Mesendoderm (in vitro differentiated cells): ENCODE data around the gene RAB3C.

ENCODE experiments used
- DNase-seq: peaks from one replicate; pipeline ENCODE4 v3.0.0; 2013
- H2AK5ac ChIP-seq: 2 replicates; pipeline ENCODE4 v1.6.1; 2013; ENCODE audit warnings: low read length, inconsistent platforms
- H2BK120ac ChIP-seq: 2 replicates; pipeline ENCODE4 v1.6.1; 2013; ENCODE audit warnings: low read depth, mild to moderate bottlenecking, low read length, moderate library complexity, mixed read lengths
- H2BK15ac ChIP-seq: replicated peaks from 2 replicates; pipeline ENCODE4 v1.6.1; 2013; ENCODE audit warnings: low read depth, mild to moderate bottlenecking, moderate library complexity
- H2BK5ac ChIP-seq: 2 replicates; pipeline ENCODE4 v1.6.1; 2013; ENCODE audit warnings: low read length, inconsistent platforms
- H3K18ac ChIP-seq: 2 replicates; pipeline ENCODE4 v1.6.1; 2013; ENCODE audit warnings: mild to moderate bottlenecking, low read length, mixed read lengths
- H3K23ac ChIP-seq: one replicate; pipeline ENCODE4 v1.6.1; 2013; ENCODE audit warnings: low read length
- H3K27ac ChIP-seq: 2 replicates; pipeline ENCODE4 v1.5.1; 2013; ENCODE audit warnings: low read depth, mild to moderate bottlenecking, inconsistent platforms, low read length, moderate library complexity
- H3K27me3 ChIP-seq: 2 replicates; pipeline ENCODE4 v1.6.1; 2013; ENCODE audit warnings: low read length, control low read depth, mild to moderate bottlenecking, inconsistent platforms; ENCODE audit not compliant: insufficient read depth, poor library complexity
- H3K36me3 ChIP-seq: 2 replicates; pipeline ENCODE4 v1.6.1; 2013; ENCODE audit warnings: low read length, inconsistent platforms; ENCODE audit not compliant: control insufficient read depth, insufficient read depth
- H3K4ac ChIP-seq: one replicate; pipeline ENCODE4 v1.6.1; 2013; ENCODE audit warnings: low read depth, mild to moderate bottlenecking, low read length, moderate library complexity
- H3K4me1 ChIP-seq: 2 replicates; pipeline ENCODE4 v1.6.1; 2013; ENCODE audit warnings: low read depth, low read length, inconsistent platforms; ENCODE audit not compliant: control insufficient read depth
- H3K4me2 ChIP-seq: 2 replicates; pipeline ENCODE4 v1.6.1; 2013; ENCODE audit warnings: low read length
- H3K4me3 ChIP-seq: 2 replicates; pipeline ENCODE4 v1.5.1; 2013; ENCODE audit warnings: mild to moderate bottlenecking, low read length
- H3K56ac ChIP-seq: one replicate; pipeline ENCODE4 v1.6.1; 2013; ENCODE audit warnings: low read length
- H3K79me1 ChIP-seq: 2 replicates; pipeline ENCODE4 v1.6.1; 2013; ENCODE audit warnings: low read length, inconsistent platforms
- H3K79me2 ChIP-seq: 2 replicates; pipeline ENCODE4 v1.6.1; 2013; ENCODE audit warnings: mild to moderate bottlenecking, low read length; ENCODE audit not compliant: control insufficient read depth, insufficient read depth
- H3K9ac ChIP-seq: 2 replicates; pipeline ENCODE4 v1.6.1; 2013; ENCODE audit warnings: low read length, inconsistent platforms
- H4K5ac ChIP-seq: one replicate; pipeline ENCODE4 v1.6.1; 2013; ENCODE audit warnings: low read length
- H4K8ac ChIP-seq: one replicate; pipeline ENCODE4 v1.6.1; 2013; ENCODE audit warnings: low read depth, mild to moderate bottlenecking, control low read depth, low read length, moderate library complexity
- WGBS: extraction: QIAGEN DNeasy Blood & Tissue Kit; methylation state at CpG from one replicate; pipeline ENCODE4 v1.1.7; 2013; ENCODE audit warnings: low lambda C conversion rate, missing lambda C conversion rate; ENCODE audit not compliant: insufficient coverage; ENCODE audit errors: extremely low coverage; 5-methylcytosine and 5-hydroxymethylcytosine counted together

Gene RAB3C

GRCh38 chr5:58793888-58794657 lies 211.2 kb downstream of the RAB3C start:
- Histone ChIP-seq H3K36me3 (no peaks in the 10 kb centered on the region), H3K79me2 (no peaks in the 10 kb centered on the region), H2BK120ac (no peak overlapping the region), H3K4me3 (no peak overlapping the region), H3K4ac (no peak overlapping the region), H3K9ac (no peak overlapping the region), H3K4me1 (no peaks in the 10 kb centered on the region), H2BK5ac (no peak overlapping the region), H4K8ac (no peak overlapping the region), H2BK15ac (no peak overlapping the region), H2AK5ac (no peak overlapping the region), H3K4me2 (no peak overlapping the region), H3K18ac (no peak overlapping the region), H3K23ac (no peak overlapping the region), H3K56ac (no peak overlapping the region), H4K5ac (no peak overlapping the region), H3K27me3 (no peaks in the 10 kb centered on the region), H3K27ac (no peak overlapping the region), H3K79me1 (no peaks in the 10 kb centered on the region)
- no peak for DNase-seq
- no CpG with 5 or more reads among the region's 4 CpGs for WGBS

- no peaks in the 10 kb centered on the region for H3K4me1 ChIP-seq
- no peaks in the 10 kb centered on the region for H3K79me2 ChIP-seq
- no peak overlapping the region for H2BK15ac ChIP-seq
- no peak overlapping the region for H3K18ac ChIP-seq
- H3K36me3 ChIP-seq: no peaks in the 10 kb centered on the region
- no peak overlapping the region for H3K9ac ChIP-seq
- WGBS: no CpG with 5 or more reads among the region's 4 CpGs
- H3K27ac ChIP-seq: no peak overlapping the region
- no peak overlapping the region for H3K56ac ChIP-seq
- no peak for DNase-seq
- H3K4ac ChIP-seq: no peak overlapping the region
- no peak overlapping the region for H3K4me2 ChIP-seq
- H3K27me3 ChIP-seq: no peaks in the 10 kb centered on the region
- H4K5ac ChIP-seq: no peak overlapping the region
- H4K8ac ChIP-seq: no peak overlapping the region
- H3K23ac ChIP-seq: no peak overlapping the region
- H3K79me1 ChIP-seq: no peaks in the 10 kb centered on the region
- H2AK5ac ChIP-seq: no peak overlapping the region
- H3K4me3 ChIP-seq: no peak overlapping the region
- no peak overlapping the region for H2BK120ac ChIP-seq
- H2BK5ac ChIP-seq: no peak overlapping the region
Observed at GRCh38 chr5:58794875-58795274, 212.0 kb downstream of the RAB3C start.

- H2BK120ac ChIP-seq: no peak overlapping the region
- no peak overlapping the region for H3K4ac ChIP-seq
- H3K23ac ChIP-seq: no peak overlapping the region
- H2BK5ac ChIP-seq: no peak overlapping the region
- H3K18ac ChIP-seq: no peak overlapping the region
- H3K4me1 ChIP-seq: no peaks in the 10 kb centered on the region
- no peaks in the 10 kb centered on the region for H3K36me3 ChIP-seq
- no peak for DNase-seq
- H3K27me3 ChIP-seq: no peaks in the 10 kb centered on the region
- no peak overlapping the region for H4K8ac ChIP-seq
- no peak overlapping the region for H4K5ac ChIP-seq
- no peak overlapping the region for H3K56ac ChIP-seq
- H3K79me1 ChIP-seq: no peaks in the 10 kb centered on the region
- no peak overlapping the region for H2BK15ac ChIP-seq
- H3K4me3 ChIP-seq: no peak overlapping the region
- H3K9ac ChIP-seq: no peak overlapping the region
- H3K27ac ChIP-seq: no peak overlapping the region
- no peaks in the 10 kb centered on the region for H3K79me2 ChIP-seq
- no peak overlapping the region for H3K4me2 ChIP-seq
- no peak overlapping the region for H2AK5ac ChIP-seq
Observed at GRCh38 chr5:58795327-58795726, 212.5 kb downstream of the RAB3C start.

GRCh38 chr5:58797021-58797420 lies 214.1 kb downstream of the RAB3C start:
- H3K4me2 ChIP-seq: no peak overlapping the region
- H2BK120ac ChIP-seq: no peak overlapping the region
- no peaks in the 10 kb centered on the region for H3K27me3 ChIP-seq
- DNase-seq: no peak
- no peak overlapping the region for H3K4ac ChIP-seq
- no peak overlapping the region for H2AK5ac ChIP-seq
- no peak overlapping the region for H4K8ac ChIP-seq
- no peak overlapping the region for H3K9ac ChIP-seq
- no peak overlapping the region for H2BK5ac ChIP-seq
- H3K79me1 ChIP-seq: no peaks in the 10 kb centered on the region
- no peak overlapping the region for H3K23ac ChIP-seq
- H3K27ac ChIP-seq: no peak overlapping the region
- no peak overlapping the region for H2BK15ac ChIP-seq
- no peaks in the 10 kb centered on the region for H3K4me1 ChIP-seq
- H3K4me3 ChIP-seq: no peak overlapping the region
- H3K18ac ChIP-seq: no peak overlapping the region
- H4K5ac ChIP-seq: no peak overlapping the region
- H3K79me2 ChIP-seq: no peaks in the 10 kb centered on the region
- H3K36me3 ChIP-seq: no peaks in the 10 kb centered on the region
- H3K56ac ChIP-seq: no peak overlapping the region

GRCh38 chr5:58800356-58800755 lies 217.5 kb downstream of the RAB3C start:
- H2BK15ac ChIP-seq: no peak overlapping the region
- no peaks in the 10 kb centered on the region for H3K79me1 ChIP-seq
- H2BK5ac ChIP-seq: no peak overlapping the region
- WGBS: no CpG with 5 or more reads among the region's 7 CpGs
- H2BK120ac ChIP-seq: no peak overlapping the region
- H3K18ac ChIP-seq: no peak overlapping the region
- no peak overlapping the region for H4K5ac ChIP-seq
- H3K23ac ChIP-seq: no peak overlapping the region
- H3K27me3 ChIP-seq: no peaks in the 10 kb centered on the region
- H4K8ac ChIP-seq: no peak overlapping the region
- no peaks in the 10 kb centered on the region for H3K4me1 ChIP-seq
- H2AK5ac ChIP-seq: no peak overlapping the region
- no peaks in the 10 kb centered on the region for H3K79me2 ChIP-seq
- H3K36me3 ChIP-seq: no peaks in the 10 kb centered on the region
- H3K27ac ChIP-seq: no peak overlapping the region
- no peak overlapping the region for H3K9ac ChIP-seq
- H3K4me3 ChIP-seq: no peak overlapping the region
- no peak overlapping the region for H3K4ac ChIP-seq
- no peak overlapping the region for H3K4me2 ChIP-seq
- H3K56ac ChIP-seq: no peak overlapping the region
- DNase-seq: no peak

GRCh38 chr5:58800861-58801540 lies 218.1 kb downstream of the RAB3C start:
- Histone ChIP-seq H3K4me1 (no peaks in the 10 kb centered on the region), H3K79me1 (no peaks in the 10 kb centered on the region), H3K27me3 (no peaks in the 10 kb centered on the region), H3K4me2 (no peak overlapping the region), H4K5ac (no peak overlapping the region), H3K4me3 (no peak overlapping the region), H3K36me3 (no peaks in the 10 kb centered on the region), H3K79me2 (no peaks in the 10 kb centered on the region), H3K18ac (no peak overlapping the region), H2BK5ac (no peak overlapping the region), H3K9ac (no peak overlapping the region), H2AK5ac (no peak overlapping the region), H2BK120ac (no peak overlapping the region), H3K4ac (no peak overlapping the region), H4K8ac (no peak overlapping the region), H3K56ac (no peak overlapping the region), H3K27ac (no peak overlapping the region), H3K23ac (no peak overlapping the region), H2BK15ac (no peak overlapping the region)
- DNase-seq: no peak
- WGBS: no CpG with 5 or more reads among the region's 5 CpGs
